WERI-Rb-1 (cell line): ENCODE data around the gene UGT1A6.

Experiments used
- DNase-seq: peaks from one replicate; pipeline ENCODE4 v3.0.0-alpha.2; 2020
- H3K27ac ChIP-seq: fragments of 250-450 bp; sonication (Bioruptor Pico); 2 replicates; pipeline ENCODE4 v1.5.1; 2020; ENCODE audit warnings: mild to moderate bottlenecking, moderate library complexity
- H3K27me3 ChIP-seq: fragments of 250-450 bp; sonication (Bioruptor Pico); 2 replicates; pipeline ENCODE4 v1.5.1; 2021; ENCODE audit warnings: mild to moderate bottlenecking, low read depth, moderate library complexity; ENCODE audit not compliant: insufficient read depth, severe bottlenecking
- H3K36me3 ChIP-seq: fragments of 250-450 bp; sonication (Bioruptor Pico); 2 replicates; pipeline ENCODE4 v1.5.1; 2020; ENCODE audit warnings: mild to moderate bottlenecking, moderate library complexity
- H3K4me3 ChIP-seq: 2 replicates; pipeline ENCODE4 v1.5.1; 2011; ENCODE audit warnings: low read depth, mild to moderate bottlenecking, control low read depth, low read length
- H3K9me3 ChIP-seq: fragments of 250-450 bp; sonication (Bioruptor Pico); 2 replicates; pipeline ENCODE4 v1.5.1; 2021; ENCODE audit warnings: mild to moderate bottlenecking, moderate library complexity; ENCODE audit not compliant: severe bottlenecking
- CTCF ChIP-seq: IDR thresholded peaks from 2 replicates; pipeline ENCODE4 v1.5.1; 2011; ENCODE audit warnings: low read depth, mild to moderate bottlenecking, control low read depth, inconsistent platforms, low read length

UGT1A6 gene

GRCh38 chr2:233671290-233672161, 21.2 kb upstream of the UGT1A6 start, which contains the start of gene UGT1A9:
TSS of gene UGT1A9 (plus strand) at chr2:233671898. CDS start at chr2:233671935, 37 bp downstream.
- no peak within 1 kb of the TSS for H3K4me3 ChIP-seq
- H3K9me3 ChIP-seq: peaks cover 4% of the 10 kb centered on the region
- H3K27ac ChIP-seq: no peak within 1 kb of the TSS
- no peaks in the 10 kb centered on the region for H3K27me3 ChIP-seq
- no peaks in the 10 kb centered on the region for H3K36me3 ChIP-seq
- no peak for DNase-seq
- TF ChIP-seq CTCF: no peak

- Histone ChIP-seq H3K27me3 (no peaks in the 10 kb centered on the region), H3K9me3 (peaks cover 4% of the 10 kb centered on the region), H3K27ac (no peak overlapping the region), H3K36me3 (no peaks in the 10 kb centered on the region), H3K4me3 (no peak overlapping the region)
- no peak for DNase-seq
- TF ChIP-seq CTCF: no peak
These were observed 19.8 kb upstream of the UGT1A6 start for GRCh38 chr2:233672886-233673285.

- no peaks in the 10 kb centered on the region for H3K36me3 ChIP-seq
- no peak for DNase-seq
These were observed 18.8 kb upstream of the UGT1A6 start for GRCh38 chr2:233673896-233674295.

GRCh38 chr2:233674314-233674713, 18.4 kb upstream of the UGT1A6 start:
- no peak for TF ChIP-seq CTCF
- Histone ChIP-seq H3K36me3 (no peaks in the 10 kb centered on the region), H3K4me3 (no peak overlapping the region), H3K27ac (no peak overlapping the region), H3K9me3 (peaks cover 2% of the 10 kb centered on the region), H3K27me3 (no peaks in the 10 kb centered on the region)
- no peak for DNase-seq

More at GRCh38 chr2:233673896-233674295, 18.8 kb upstream of the UGT1A6 start:
- H3K9me3 ChIP-seq: peaks cover 2% of the 10 kb centered on the region
- no peak overlapping the region for H3K4me3 ChIP-seq
- TF ChIP-seq CTCF: no peak
- H3K27me3 ChIP-seq: no peaks in the 10 kb centered on the region
- H3K27ac ChIP-seq: no peak overlapping the region

- TF ChIP-seq CTCF: peak; percentile 24; the same call in 1 of the 2 replicates
- peak; percentile 45 for DNase-seq
- Histone ChIP-seq H3K36me3 (no peaks in the 10 kb centered on the region), H3K4me3 (no peak overlapping the region), H3K9me3 (peaks cover 2% of the 10 kb centered on the region), H3K27me3 (no peaks in the 10 kb centered on the region), H3K27ac (no peak overlapping the region)
These were observed 17.7 kb upstream of the UGT1A6 start for GRCh38 chr2:233674995-233675394.
